HCT116 (cell line): ENCODE measurements around the gene CHAD. TPM values are rescaled to one million over a fixed set of nuclear protein-coding genes. Genes with fewer than 3 reads are reported as not detected.
"Not testable (repeated sequence)": the region's sequence is repeated elsewhere in the genome, so short reads cannot be mapped to it uniquely, and the experiment has no call there.

Experiments
- ATAC-seq: fragments of 200-7000 bp; cut with Tn5 transposase; 2 replicates; pipeline ENCODE4 v1.9.1; 2020; ENCODE audit warnings: mild to moderate bottlenecking, moderate library complexity
- BruUV-seq: library from RNA; stranded (reverse); fragments of 400-500 nt; replicated peaks from 2 replicates; lab custom pipeline; 2021; lab: Mats Ljungman, UMichigan
- CTCF ChIA-PET: fragments of 300-600 bp; sonication (Branson Sonifier 250); formaldehyde crosslinking; loops from one replicate; lab custom pipeline; 2021; ENCODE audit warnings: antibody characterized with exemption; lab: Charles Lee
- POLR2A ChIA-PET: fragments of 300-600, 350-600 bp; sonication (Branson Sonifier 250); formaldehyde crosslinking; loops from one replicate; lab custom pipeline; 2021; ENCODE audit warnings: antibody characterized with exemption; lab: Charles Lee
- RAD21 ChIA-PET, 2 experiments: fragments of 300-600 bp; sonication (Branson Sonifier 250); formaldehyde crosslinking; loops; one replicate each; lab custom pipeline; 2023; ENCODE audit warnings: low total read pairs in 2 of 2; ENCODE audit not compliant: uncharacterized antibody in 2 of 2, unreplicated experiment in 2 of 2, low non-redundant PET in 1 of 2; lab: Charles Lee
- DNase-seq: peaks from one replicate; pipeline ENCODE4 v3.0.0-alpha.2; 2010; ENCODE audit warnings: low read depth, low spot score
- H2AFZ ChIP-seq: fragments of 200-600 bp; shearing (Covaris generic), sonication (generic); 2 replicates; pipeline ENCODE4 v1.6.1; 2017; ENCODE audit warnings: low read depth, mixed run types, mixed read lengths, antibody characterized with exemption, low read length; ENCODE audit not compliant: poor library complexity, severe bottlenecking
- H3K27ac ChIP-seq: 2 replicates; pipeline ENCODE4 v1.5.1; 2012; ENCODE audit warnings: low read depth, low read length
- H3K27me3 ChIP-seq: fragments of 200-600 bp; sonication (generic); 2 replicates; pipeline ENCODE4 v1.6.1; 2016; ENCODE audit warnings: mixed run types, low read length, mixed read lengths; ENCODE audit not compliant: insufficient read depth
- H3K36me3 ChIP-seq, 2 experiments: fragments of 200-500 bp in 1 of 2; fragments of 200-600 bp in 1 of 2; sonication (Bioruptor generic) in 1 of 2; sonication (generic) in 1 of 2; 2 replicates each; pipeline versions ENCODE4 v1.5.1 to v1.6.1; 2014 to 2016; ENCODE audit warnings: low read length in 2 of 2, inconsistent platforms in 1 of 2, mixed read lengths in 1 of 2, mixed run types in 1 of 2; ENCODE audit not compliant: insufficient read depth in 2 of 2, control insufficient read depth in 1 of 2
- H3K4me1 ChIP-seq, 2 experiments: fragments of 200-600 bp in 1 of 2; sonication (generic) in 1 of 2; 2 replicates each; pipeline versions ENCODE4 v1.5.1 to v1.6.1; 2012 to 2017; ENCODE audit warnings: low read length in 2 of 2, inconsistent platforms in 1 of 2, mild to moderate bottlenecking in 1 of 2, mixed read lengths in 1 of 2, mixed run types in 1 of 2, moderate library complexity in 1 of 2; ENCODE audit not compliant: insufficient read depth in 2 of 2, control insufficient read depth in 1 of 2
- H3K4me2 ChIP-seq: fragments of 200-600 bp; sonication (generic); 2 replicates; pipeline ENCODE4 v1.6.1; 2017; ENCODE audit warnings: mixed run types, low read length, mixed read lengths
- H3K4me3 ChIP-seq, 2 experiments: fragments of 200-600 bp in 1 of 2; sonication (generic) in 1 of 2; replicated peaks in 1 of 2; 2 replicates each; pipeline ENCODE4 v1.5.1; 2011 to 2016; ENCODE audit warnings: low read length in 2 of 2, control low read depth in 1 of 2, low read depth in 1 of 2, mild to moderate bottlenecking in 1 of 2, mixed read lengths in 1 of 2, mixed run types in 1 of 2
- H3K79me2 ChIP-seq: fragments of 200-600 bp; sonication (generic); 2 replicates; pipeline ENCODE4 v1.6.1; 2017; ENCODE audit warnings: mild to moderate bottlenecking, mixed run types, low read length, moderate library complexity, mixed read lengths; ENCODE audit not compliant: insufficient read depth
- H3K9ac ChIP-seq: fragments of 200-600 bp; sonication (generic); 2 replicates; pipeline ENCODE4 v1.6.1; 2016; ENCODE audit warnings: low read length, mixed read lengths
- H3K9me2 ChIP-seq: fragments of 200-600 bp; sonication (generic), shearing (Covaris generic); 2 replicates; pipeline ENCODE4 v1.6.1; 2017; ENCODE audit warnings: mixed run types, mild to moderate bottlenecking, moderate library complexity; ENCODE audit not compliant: insufficient read depth
- H3K9me3 ChIP-seq, 2 experiments: fragments of 200-500 bp in 1 of 2; fragments of 200-600 bp in 1 of 2; sonication (Bioruptor generic) in 1 of 2; sonication (generic) in 1 of 2; 2 replicates each; pipeline ENCODE4 v1.6.1; 2014 to 2017; ENCODE audit warnings: low read length in 2 of 2, mixed read lengths in 2 of 2, inconsistent platforms in 1 of 2, low read depth in 1 of 2, mild to moderate bottlenecking in 1 of 2, mixed run types in 1 of 2, moderate library complexity in 1 of 2; ENCODE audit not compliant: control insufficient read depth in 1 of 2, insufficient read depth in 1 of 2
- H4K20me1 ChIP-seq: fragments of 200-600 bp; sonication (generic), shearing (Covaris generic); 2 replicates; pipeline ENCODE4 v1.6.1; 2017; ENCODE audit warnings: mixed run types, mild to moderate bottlenecking, moderate library complexity; ENCODE audit not compliant: insufficient read depth
- ATF3 ChIP-seq: IDR thresholded peaks from 2 replicates; pipeline ENCODE4 v1.6.1; 2012
- CEBPB ChIP-seq: IDR thresholded peaks from 2 replicates; pipeline ENCODE4 v1.6.1; 2012; ENCODE audit warnings: low read depth
- CTCF ChIP-seq, 3 experiments: fragments of 200-600 bp in 1 of 3; sonication (generic) in 1 of 3; IDR thresholded peaks in 2 of 3; conservative IDR thresholded peaks in 1 of 3; 2 replicates each; pipeline ENCODE4 v1.5.1; 2012 to 2017; ENCODE audit warnings: low read depth in 2 of 3, low read length in 2 of 3, antibody characterized with exemption in 1 of 3, borderline replicate concordance in 1 of 3, control low read depth in 1 of 3, mild to moderate bottlenecking in 1 of 3, mixed read lengths in 1 of 3, mixed run types in 1 of 3, moderate library complexity in 1 of 3; ENCODE audit not compliant: insufficient read depth in 1 of 3
- EGR1 ChIP-seq: IDR thresholded peaks from 2 replicates; pipeline ENCODE4 v1.6.1; 2012; ENCODE audit warnings: low read depth
- EZH2phosphoT487 ChIP-seq: fragments of 200-600 bp; IDR thresholded peaks from 2 replicates; pipeline ENCODE4 v1.6.1; 2018; ENCODE audit warnings: antibody characterized with exemption, borderline replicate concordance
- JUND ChIP-seq: IDR thresholded peaks from 2 replicates; pipeline ENCODE4 v1.6.1; 2012
- POLR2AphosphoS5 ChIP-seq: IDR thresholded peaks from 2 replicates; pipeline ENCODE4 v1.6.1; 2011; ENCODE audit warnings: mild to moderate bottlenecking, low read depth, low read length, moderate library complexity
- RAD21 ChIP-seq: IDR thresholded peaks from 2 replicates; pipeline ENCODE4 v1.6.1; 2012; ENCODE audit warnings: low read depth, mild to moderate bottlenecking
- SRF ChIP-seq: IDR thresholded peaks from 2 replicates; pipeline ENCODE4 v1.6.1; 2012; ENCODE audit warnings: low read depth
- YY1 ChIP-seq: IDR thresholded peaks from 2 replicates; pipeline ENCODE4 v1.6.1; 2011; ENCODE audit warnings: low read length, low read depth, moderate library complexity, mild to moderate bottlenecking; ENCODE audit not compliant: insufficient replicate concordance; ENCODE audit errors: extremely low read depth
- ZBTB33 ChIP-seq: IDR thresholded peaks from 2 replicates; pipeline ENCODE4 v1.6.1; 2011; ENCODE audit warnings: mild to moderate bottlenecking, low read length, moderate library complexity; ENCODE audit not compliant: insufficient replicate concordance; ENCODE audit errors: extremely low read depth
- ZNF274 ChIP-seq: fragments of 200-500 bp; sonication (Bioruptor generic); IDR thresholded peaks from 2 replicates; pipeline ENCODE4 v1.6.1; 2014; ENCODE audit warnings: mild to moderate bottlenecking, low read depth, low read length, inconsistent platforms
- intact Hi-C: fragments of 100-400 bp; cut with micrococcal nuclease; formaldehyde crosslinking; loops from 2 replicates; pipeline ENCODE4 v1.10.0; 2022
- total RNA-seq: library from RNA; stranded (reverse); gene quantifications from one replicate; pipeline ENCODE4 v1.2.1, GENCODE V29; 2021; ENCODE audit not compliant: unreplicated experiment

Gene CHAD
- total RNA-seq, 1 experiment from 2014 or later: not detected

- TF ChIP-seq CTCF (IDR thresholded peaks at IDR 0.05 in 2 of 3, conservative IDR thresholded peaks at IDR 0.05 in 1 of 3; ENCODE audit: borderline replicate concordance in 1 of 3, insufficient read depth in 1 of 3, low read depth in 2 of 3, low read length in 2 of 3): no peak
- no peak for TF ChIP-seq RAD21
Measured at GRCh38 chr17:50420419-50421112, 48.1 kb downstream of the CHAD start (continued).

- BruUV-seq, H3K27ac ChIP-seq, H3K36me3 ChIP-seq, H3K4me3 ChIP-seq, ATAC-seq, H4K20me1 ChIP-seq, H2AFZ ChIP-seq, CTCF ChIA-PET, POLR2A ChIA-PET, intact Hi-C loops, RAD21 ChIA-PET, H3K9ac ChIP-seq, DNase-seq, H3K9me3 ChIP-seq, H3K4me2 ChIP-seq, H3K79me2 ChIP-seq, H3K27me3 ChIP-seq, H3K9me2 ChIP-seq: not testable (repeated sequence)
- H3K4me1 ChIP-seq: peaks cover 17 to 19% of the 10 kb centered on the region in 2 experiments
Measured at GRCh38 chr17:50419577-50419976, 49.1 kb downstream of the CHAD start.

- BruUV-seq: no TSS peak
- ChIA-PET CTCF (no interaction called here), POLR2A (no interaction called here)
- TF ChIP-seq ZNF274 (no peak), ZBTB33 (no peak), SRF (no peak), YY1 (no peak), EGR1 (no peak), CEBPB (no peak), JUND (no peak), POLR2AphosphoS5 (no peak), EZH2phosphoT487 (no peak), ATF3 (no peak)
Measured at GRCh38 chr17:50414808-50415207, 53.9 kb downstream of the CHAD start.

More at GRCh38 chr17:50414808-50415207, 53.9 kb downstream of the CHAD start:
- no peak overlapping the region for H2AFZ ChIP-seq
- DNase-seq (no peak), ATAC-seq (no peak)
- no peaks in the 10 kb centered on the region for H4K20me1 ChIP-seq
- H3K79me2 ChIP-seq: no peaks in the 10 kb centered on the region
- intact Hi-C loops: no loop called here
- no peak overlapping the region for H3K4me3 ChIP-seq
- RAD21 ChIA-PET: no interaction called here
- H3K27me3 ChIP-seq: no peaks in the 10 kb centered on the region
- no peak overlapping the region for H3K9ac ChIP-seq
- no peak overlapping the region for H3K27ac ChIP-seq
- no peaks in the 10 kb centered on the region for H3K4me1 ChIP-seq
- H3K36me3 ChIP-seq: no peaks in the 10 kb centered on the region
- no peaks in the 10 kb centered on the region for H3K9me3 ChIP-seq
- no peak overlapping the region for H3K4me2 ChIP-seq
- no peaks in the 10 kb centered on the region for H3K9me2 ChIP-seq
